ENCODE results near the gene PRKG1. TPM values are rescaled to one million over a fixed set of nuclear protein-coding genes. Genes with fewer than 3 reads are reported as not detected.

Gene PRKG1
- total and polyA plus RNA-seq, 4 donors: 0.46 to 5.1 (median 1.5) TPM

- no peaks in the 10 kb centered on the region for H3K9me3 ChIP-seq (ENCODE audit: control insufficient read depth in 4 of 4, low read length in 3 of 4)
- DNase-seq (ENCODE audit: low spot score): no peak
- H3K36me3 ChIP-seq (ENCODE audit: control insufficient read depth in 4 of 4, insufficient read depth in 3 of 4, low read depth in 1 of 4, low read length in 3 of 4): no peaks in the 10 kb centered on the region
- no peaks in the 10 kb centered on the region for H3K4me1 ChIP-seq (ENCODE audit: control insufficient read depth in 4 of 4, insufficient read depth in 4 of 4, low read length in 3 of 4)
- no peak for TF ChIP-seq RXRA (IDR thresholded peaks at IDR 0.05)
- no peak for TF ChIP-seq ATF3 (IDR thresholded peaks at IDR 0.05)
- H3K4me3 ChIP-seq (ENCODE audit: low read depth in 1 of 3, low read length in 3 of 3): no peak overlapping the region
- H3K27me3 ChIP-seq (ENCODE audit: control insufficient read depth in 4 of 4, insufficient read depth in 4 of 4, low read length in 3 of 4): no peaks in the 10 kb centered on the region
- WGBS: 71% methylated on average over 5 of the region's 5 CpGs
- no peak overlapping the region for H3K27ac ChIP-seq (ENCODE audit: low read depth in 1 of 2, low read length in 2 of 2)
- no peak overlapping the region for H3K9ac ChIP-seq (ENCODE audit: low read depth in 1 of 2, low read length in 2 of 2)
These were observed 150.4 kb downstream of the PRKG1 start for GRCh38 chr10:51224671-51225161.

DNA sequence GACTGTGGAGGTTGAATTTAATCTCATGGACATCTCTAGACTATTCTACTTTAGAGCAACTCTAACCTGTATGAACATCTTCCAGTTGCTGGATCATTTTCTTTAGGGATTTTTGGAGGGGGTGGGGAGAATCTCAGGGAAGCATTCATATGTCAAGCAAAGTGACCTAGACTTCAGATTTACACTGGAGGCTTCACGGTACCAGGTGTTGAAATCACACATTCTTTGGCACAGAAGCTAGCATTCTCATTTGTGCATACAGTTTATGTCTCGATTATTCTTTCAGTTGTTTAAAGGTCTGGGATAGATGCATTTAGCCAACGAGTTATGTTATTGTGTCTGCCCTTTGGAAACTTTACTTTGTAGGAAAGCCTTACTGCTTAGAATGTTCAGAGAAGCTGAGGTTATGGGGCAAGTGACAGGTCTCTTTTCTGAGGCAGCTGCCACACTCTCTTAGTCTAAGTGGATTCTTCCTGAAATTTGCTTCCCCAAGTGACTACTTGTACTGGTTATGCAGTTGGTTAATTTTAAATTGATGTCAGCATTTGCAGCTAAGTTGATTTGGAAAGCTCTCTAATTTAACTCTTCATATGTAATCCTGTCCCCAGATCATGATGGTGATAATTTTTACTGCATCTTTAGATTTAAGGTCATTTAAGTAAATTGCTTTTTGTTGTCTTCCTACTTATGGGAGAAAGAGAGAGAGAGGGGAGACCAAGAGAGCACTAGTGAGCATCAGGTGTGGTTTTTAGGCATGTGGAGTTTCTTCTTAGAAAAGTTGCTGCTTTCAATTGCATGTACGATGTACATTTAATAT is 153.8 kb downstream of the PRKG1 start:
- no peaks in the 10 kb centered on the region for H3K4me1 ChIP-seq (ENCODE audit: control insufficient read depth in 4 of 4, insufficient read depth in 4 of 4, low read length in 3 of 4)
- WGBS: 56% methylated on average over 4 of the region's 4 CpGs
- H3K27ac ChIP-seq (ENCODE audit: low read depth in 1 of 2, low read length in 2 of 2): no peak overlapping the region
- no peaks in the 10 kb centered on the region for H3K36me3 ChIP-seq (ENCODE audit: control insufficient read depth in 4 of 4, insufficient read depth in 3 of 4, low read depth in 1 of 4, low read length in 3 of 4)
- no peak for DNase-seq (ENCODE audit: low spot score)
- H3K4me3 ChIP-seq (ENCODE audit: low read depth in 1 of 3, low read length in 3 of 3): no peak overlapping the region
- no peak for TF ChIP-seq GABPA (IDR thresholded peaks at IDR 0.05 in 1 of 2, conservative IDR thresholded peaks at IDR 0.05 in 1 of 2)
- TF ChIP-seq, protein P1, sequence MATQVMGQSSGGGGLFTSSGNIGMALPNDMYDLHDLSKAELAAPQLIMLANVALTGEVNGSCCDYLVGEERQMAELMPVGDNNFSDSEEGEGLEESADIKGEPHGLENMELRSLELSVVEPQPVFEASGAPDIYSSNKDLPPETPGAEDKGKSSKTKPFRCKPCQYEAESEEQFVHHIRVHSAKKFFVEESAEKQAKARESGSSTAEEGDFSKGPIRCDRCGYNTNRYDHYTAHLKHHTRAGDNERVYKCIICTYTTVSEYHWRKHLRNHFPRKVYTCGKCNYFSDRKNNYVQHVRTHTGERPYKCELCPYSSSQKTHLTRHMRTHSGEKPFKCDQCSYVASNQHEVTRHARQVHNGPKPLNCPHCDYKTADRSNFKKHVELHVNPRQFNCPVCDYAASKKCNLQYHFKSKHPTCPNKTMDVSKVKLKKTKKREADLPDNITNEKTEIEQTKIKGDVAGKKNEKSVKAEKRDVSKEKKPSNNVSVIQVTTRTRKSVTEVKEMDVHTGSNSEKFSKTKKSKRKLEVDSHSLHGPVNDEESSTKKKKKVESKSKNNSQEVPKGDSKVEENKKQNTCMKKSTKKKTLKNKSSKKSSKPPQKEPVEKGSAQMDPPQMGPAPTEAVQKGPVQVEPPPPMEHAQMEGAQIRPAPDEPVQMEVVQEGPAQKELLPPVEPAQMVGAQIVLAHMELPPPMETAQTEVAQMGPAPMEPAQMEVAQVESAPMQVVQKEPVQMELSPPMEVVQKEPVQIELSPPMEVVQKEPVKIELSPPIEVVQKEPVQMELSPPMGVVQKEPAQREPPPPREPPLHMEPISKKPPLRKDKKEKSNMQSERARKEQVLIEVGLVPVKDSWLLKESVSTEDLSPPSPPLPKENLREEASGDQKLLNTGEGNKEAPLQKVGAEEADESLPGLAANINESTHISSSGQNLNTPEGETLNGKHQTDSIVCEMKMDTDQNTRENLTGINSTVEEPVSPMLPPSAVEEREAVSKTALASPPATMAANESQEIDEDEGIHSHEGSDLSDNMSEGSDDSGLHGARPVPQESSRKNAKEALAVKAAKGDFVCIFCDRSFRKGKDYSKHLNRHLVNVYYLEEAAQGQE (IDR thresholded peaks at IDR 0.05): no peak
- TF ChIP-seq FOXA1 (IDR thresholded peaks at IDR 0.05): no peak
- no peak for TF ChIP-seq FOXA2 (IDR thresholded peaks at IDR 0.05)
- TF ChIP-seq TAF1 (conservative IDR thresholded peaks at IDR 0.05): no peak
- TF ChIP-seq CTCF (IDR thresholded peaks at IDR 0.05; ENCODE audit: low read depth, low read length, missing input control): no peak
- TF ChIP-seq RXRA (IDR thresholded peaks at IDR 0.05): no peak
- TF ChIP-seq ZBTB33 (IDR thresholded peaks at IDR 0.05): no peak
- TF ChIP-seq, protein P2, sequence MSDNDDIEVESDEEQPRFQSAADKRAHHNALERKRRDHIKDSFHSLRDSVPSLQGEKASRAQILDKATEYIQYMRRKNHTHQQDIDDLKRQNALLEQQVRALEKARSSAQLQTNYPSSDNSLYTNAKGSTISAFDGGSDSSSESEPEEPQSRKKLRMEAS (IDR thresholded peaks at IDR 0.05): no peak
- TF ChIP-seq NR2F2 (IDR thresholded peaks at IDR 0.05): no peak
- no peak for TF ChIP-seq HNF4G (IDR thresholded peaks at IDR 0.05)
- TF ChIP-seq EGR1 (IDR thresholded peaks at IDR 0.05; ENCODE audit: low read depth in 2 of 2): no peak
- TF ChIP-seq HNF4A (conservative IDR thresholded peaks at IDR 0.05): no peak
- TF ChIP-seq ATF3 (IDR thresholded peaks at IDR 0.05): no peak
- TF ChIP-seq SP1 (IDR thresholded peaks at IDR 0.05): no peak
- TF ChIP-seq RAD21 (IDR thresholded peaks at IDR 0.05): no peak
- H3K27me3 ChIP-seq (ENCODE audit: control insufficient read depth in 4 of 4, insufficient read depth in 4 of 4, low read length in 3 of 4): no peaks in the 10 kb centered on the region
- H3K9ac ChIP-seq (ENCODE audit: low read depth in 1 of 2, low read length in 2 of 2): no peak overlapping the region
- no peaks in the 10 kb centered on the region for H3K9me3 ChIP-seq (ENCODE audit: control insufficient read depth in 4 of 4, low read length in 3 of 4)
